Loucy (cell line): Measurements from ENCODE around the gene ANO1.

ENCODE experiments used
- H2AFZ ChIP-seq: fragments of 200-600 bp; sonication (generic); 2 replicates; pipeline ENCODE4 v1.6.0; 2016; ENCODE audit warnings: antibody characterized with exemption, mild to moderate bottlenecking, low read length, moderate library complexity
- H3F3A ChIP-seq: fragments of 200-600 bp; 2 replicates; pipeline ENCODE4 v1.6.0; 2016; ENCODE audit warnings: antibody characterized with exemption, low read depth, mild to moderate bottlenecking
- H3K27me3 ChIP-seq: fragments of 200-600 bp; sonication (generic); 2 replicates; pipeline ENCODE4 v1.6.1; 2014; ENCODE audit warnings: low read length, mild to moderate bottlenecking; ENCODE audit not compliant: insufficient read depth, poor library complexity, severe bottlenecking
- H3K36me3 ChIP-seq: fragments of 200-600 bp; sonication (generic); 2 replicates; pipeline ENCODE4 v1.6.1; 2016; ENCODE audit warnings: low read length; ENCODE audit not compliant: insufficient read depth
- H3K4me1 ChIP-seq: fragments of 200-600 bp; sonication (generic); 2 replicates; pipeline ENCODE4 v1.5.1; 2014; ENCODE audit warnings: low read length, mild to moderate bottlenecking; ENCODE audit not compliant: insufficient read depth, poor library complexity, severe bottlenecking
- H3K4me2 ChIP-seq: fragments of 200-600 bp; sonication (generic); 2 replicates; pipeline ENCODE4 v1.6.0; 2014; ENCODE audit warnings: antibody characterized with exemption, low read length, low read depth, mild to moderate bottlenecking; ENCODE audit not compliant: poor library complexity, severe bottlenecking
- H3K4me3 ChIP-seq: fragments of 200-600 bp; sonication (generic); 2 replicates; pipeline ENCODE4 v1.5.1; 2014; ENCODE audit warnings: low read length, mild to moderate bottlenecking, mixed read lengths; ENCODE audit not compliant: poor library complexity, severe bottlenecking
- H3K79me2 ChIP-seq: fragments of 200-600 bp; sonication (generic); 2 replicates; pipeline ENCODE4 v1.6.1; 2014; ENCODE audit warnings: low read length; ENCODE audit not compliant: insufficient read depth
- H3K9ac ChIP-seq: fragments of 200-600 bp; sonication (generic); 2 replicates; pipeline ENCODE4 v1.6.0; 2014; ENCODE audit warnings: mild to moderate bottlenecking, low read depth, low read length, moderate library complexity; ENCODE audit not compliant: poor library complexity, severe bottlenecking
- H3K9me2 ChIP-seq: fragments of 200-600 bp; sonication (generic); replicated peaks from 2 replicates; pipeline ENCODE4 v1.6.1; 2016; ENCODE audit warnings: low read depth, low read length, mixed read lengths
- H3K9me3 ChIP-seq: fragments of 200-600 bp; sonication (generic); 2 replicates; pipeline ENCODE4 v1.6.1; 2014; ENCODE audit warnings: mild to moderate bottlenecking, antibody characterized with exemption, low read length, low read depth; ENCODE audit not compliant: insufficient read depth
- H4K20me1 ChIP-seq: fragments of 200-600 bp; sonication (generic); 2 replicates; pipeline ENCODE4 v1.6.0; 2014; ENCODE audit warnings: antibody characterized with exemption, low read length, mild to moderate bottlenecking; ENCODE audit not compliant: insufficient read depth, poor library complexity, severe bottlenecking
- EZH2phosphoT487 ChIP-seq: fragments of 200-600 bp; IDR thresholded peaks from 2 replicates; pipeline ENCODE4 v1.6.1; 2018; ENCODE audit warnings: antibody characterized with exemption, mild to moderate bottlenecking, moderate library complexity, borderline replicate concordance
- TF ChIP-seq, protein P1 (sequence below): fragments of 200-600 bp; sonication (generic); conservative IDR thresholded peaks from 2 replicates; pipeline ENCODE4 v1.5.1; 2014; ENCODE audit warnings: mild to moderate bottlenecking, antibody characterized with exemption, low read length

ANO1 gene

DNA sequence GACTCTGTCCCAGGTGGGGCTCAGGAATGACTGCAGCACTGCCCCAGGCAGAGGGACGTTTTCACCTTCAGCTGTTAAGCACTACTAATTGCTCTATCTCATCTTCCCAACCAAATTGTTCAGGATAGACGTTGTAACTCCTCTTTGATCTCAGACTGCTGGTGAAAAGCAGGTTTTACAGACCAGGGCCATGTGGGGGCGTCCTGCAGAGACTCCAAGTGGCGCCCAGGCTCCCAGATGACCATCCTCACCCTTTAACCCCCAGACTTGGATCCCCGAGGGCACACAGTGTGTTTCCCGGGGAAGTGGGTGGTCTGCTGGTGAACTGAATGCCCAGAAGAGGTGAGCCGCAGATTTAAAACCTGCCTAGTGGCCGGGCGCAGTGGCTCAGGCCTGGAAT lies 148.8 kb downstream of the ANO1 start:
- Histone ChIP-seq H3K9me3 (no peaks in the 10 kb centered on the region), H4K20me1 (no peaks in the 10 kb centered on the region), H3K9ac (no peak overlapping the region), H3K4me1 (no peaks in the 10 kb centered on the region), H3K4me2 (no peak overlapping the region), H3F3A (no peaks in the 10 kb centered on the region), H3K4me3 (no peak overlapping the region), H3K9me2 (no peaks in the 10 kb centered on the region), H3K36me3 (no peaks in the 10 kb centered on the region), H2AFZ (no peak overlapping the region), H3K27me3 (no peaks in the 10 kb centered on the region), H3K79me2 (no peaks in the 10 kb centered on the region)
- TF ChIP-seq, protein P1, sequence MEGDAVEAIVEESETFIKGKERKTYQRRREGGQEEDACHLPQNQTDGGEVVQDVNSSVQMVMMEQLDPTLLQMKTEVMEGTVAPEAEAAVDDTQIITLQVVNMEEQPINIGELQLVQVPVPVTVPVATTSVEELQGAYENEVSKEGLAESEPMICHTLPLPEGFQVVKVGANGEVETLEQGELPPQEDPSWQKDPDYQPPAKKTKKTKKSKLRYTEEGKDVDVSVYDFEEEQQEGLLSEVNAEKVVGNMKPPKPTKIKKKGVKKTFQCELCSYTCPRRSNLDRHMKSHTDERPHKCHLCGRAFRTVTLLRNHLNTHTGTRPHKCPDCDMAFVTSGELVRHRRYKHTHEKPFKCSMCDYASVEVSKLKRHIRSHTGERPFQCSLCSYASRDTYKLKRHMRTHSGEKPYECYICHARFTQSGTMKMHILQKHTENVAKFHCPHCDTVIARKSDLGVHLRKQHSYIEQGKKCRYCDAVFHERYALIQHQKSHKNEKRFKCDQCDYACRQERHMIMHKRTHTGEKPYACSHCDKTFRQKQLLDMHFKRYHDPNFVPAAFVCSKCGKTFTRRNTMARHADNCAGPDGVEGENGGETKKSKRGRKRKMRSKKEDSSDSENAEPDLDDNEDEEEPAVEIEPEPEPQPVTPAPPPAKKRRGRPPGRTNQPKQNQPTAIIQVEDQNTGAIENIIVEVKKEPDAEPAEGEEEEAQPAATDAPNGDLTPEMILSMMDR, result peak; percentile 63
- no peak for TF ChIP-seq EZH2phosphoT487

DNA sequence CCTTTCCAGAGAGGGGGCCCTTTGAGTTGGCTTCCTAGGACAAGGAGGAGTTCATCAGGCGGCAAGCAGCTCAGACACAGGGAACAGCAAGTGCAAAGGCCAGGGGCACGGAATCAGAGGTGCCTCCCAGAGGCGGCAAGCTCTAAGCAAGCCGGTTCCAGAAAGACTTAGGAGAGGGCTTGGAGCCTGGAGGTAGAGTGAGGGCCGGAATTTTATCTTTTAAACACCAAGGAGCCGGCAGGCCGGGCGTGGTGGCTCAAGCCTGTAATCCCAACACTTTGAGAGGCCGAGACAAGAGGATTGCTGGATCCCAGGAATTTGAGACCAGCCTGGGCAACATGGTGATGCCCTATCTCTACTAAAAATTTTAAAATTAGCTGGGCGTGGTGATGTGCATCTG lies 151.6 kb downstream of the ANO1 start:
- no peaks in the 10 kb centered on the region for H3F3A ChIP-seq
- H3K36me3 ChIP-seq, result no peaks in the 10 kb centered on the region
- H2AFZ ChIP-seq, result no peak overlapping the region
- H4K20me1 ChIP-seq, result no peaks in the 10 kb centered on the region
- TF ChIP-seq EZH2phosphoT487, result no peak
- no peaks in the 10 kb centered on the region for H3K9me2 ChIP-seq
- no peaks in the 10 kb centered on the region for H3K4me1 ChIP-seq
- no peaks in the 10 kb centered on the region for H3K27me3 ChIP-seq
- no peaks in the 10 kb centered on the region for H3K79me2 ChIP-seq
- H3K9ac ChIP-seq, result no peak overlapping the region
- H3K4me2 ChIP-seq, result no peak overlapping the region
- H3K4me3 ChIP-seq, result no peak overlapping the region
- H3K9me3 ChIP-seq, result no peaks in the 10 kb centered on the region

DNA sequence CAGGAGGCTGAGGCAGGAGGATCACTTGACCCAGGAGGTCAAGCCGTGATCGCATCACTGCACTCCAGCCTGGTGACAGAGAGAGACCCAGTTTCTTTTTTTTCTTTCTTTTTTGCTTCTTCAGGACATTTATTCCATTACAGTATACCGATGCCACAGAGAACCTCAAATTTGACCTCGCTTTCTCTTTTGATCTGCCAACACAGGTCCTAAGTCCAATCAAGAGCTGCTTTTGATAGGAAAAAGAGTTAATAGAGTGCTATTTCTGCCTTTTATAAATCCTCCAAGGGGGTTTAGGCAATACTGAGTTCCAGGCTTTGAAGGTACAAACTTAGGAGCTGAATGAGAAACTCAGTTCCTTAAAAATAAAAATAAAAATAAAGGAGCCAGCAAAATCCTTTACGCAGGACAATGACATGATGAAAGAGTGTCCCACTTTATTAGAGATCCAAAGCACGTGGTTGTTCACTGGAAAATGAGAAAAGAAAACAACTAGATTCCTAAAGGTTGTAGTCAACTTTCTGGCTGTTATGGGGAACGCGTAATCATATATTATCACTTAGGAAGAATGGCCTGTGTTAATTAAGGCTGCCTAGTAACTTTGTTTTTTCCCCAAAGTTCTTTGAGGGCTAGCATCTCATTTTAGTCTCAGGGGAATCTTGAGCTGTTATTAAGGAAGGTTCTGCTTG lies 152.2 kb downstream of the ANO1 start:
- Histone ChIP-seq H3K9ac (no peak overlapping the region), H3K79me2 (no peaks in the 10 kb centered on the region), H3K36me3 (no peaks in the 10 kb centered on the region), H3K9me3 (no peaks in the 10 kb centered on the region), H2AFZ (no peak overlapping the region), H3K27me3 (no peaks in the 10 kb centered on the region), H3K4me3 (no peak overlapping the region), H4K20me1 (no peaks in the 10 kb centered on the region), H3K4me1 (no peaks in the 10 kb centered on the region), H3F3A (no peaks in the 10 kb centered on the region), H3K4me2 (no peak overlapping the region), H3K9me2 (no peaks in the 10 kb centered on the region)
- TF ChIP-seq, protein P1, result no peak
- TF ChIP-seq EZH2phosphoT487, result no peak
